HS-27A (cell line): ENCODE data around the gene STRA8.
"Not testable (repeated sequence)": the region's sequence is repeated elsewhere in the genome, so short reads cannot be mapped to it uniquely, and the experiment has no call there.

Source experiments
- DNase-seq: peaks from one replicate; pipeline ENCODE4 v3.0.0-alpha.2; 2012; ENCODE audit warnings: low read depth, missing footprints

Gene STRA8

DNA sequence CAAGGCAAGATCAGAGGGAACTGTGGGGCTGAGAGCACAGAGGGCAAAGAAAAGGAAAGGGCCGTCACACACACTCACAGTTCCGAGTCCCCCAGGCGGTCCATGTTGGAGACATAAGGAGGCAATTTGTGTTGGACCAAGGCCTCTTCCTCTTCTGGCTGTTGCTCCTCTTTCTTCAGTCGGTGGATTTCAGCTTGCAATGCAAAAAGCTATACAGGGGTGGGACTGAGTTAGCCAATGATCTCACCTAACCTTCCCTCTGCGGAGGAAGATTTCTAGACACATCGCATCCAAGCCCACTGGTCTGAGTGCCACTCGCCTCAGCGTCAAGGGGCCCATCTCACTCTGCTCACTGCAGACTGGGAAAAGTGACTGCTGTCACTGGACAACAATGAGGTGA is 27.8 kb upstream of the STRA8 start:
- DNase-seq = no peak

DNA sequence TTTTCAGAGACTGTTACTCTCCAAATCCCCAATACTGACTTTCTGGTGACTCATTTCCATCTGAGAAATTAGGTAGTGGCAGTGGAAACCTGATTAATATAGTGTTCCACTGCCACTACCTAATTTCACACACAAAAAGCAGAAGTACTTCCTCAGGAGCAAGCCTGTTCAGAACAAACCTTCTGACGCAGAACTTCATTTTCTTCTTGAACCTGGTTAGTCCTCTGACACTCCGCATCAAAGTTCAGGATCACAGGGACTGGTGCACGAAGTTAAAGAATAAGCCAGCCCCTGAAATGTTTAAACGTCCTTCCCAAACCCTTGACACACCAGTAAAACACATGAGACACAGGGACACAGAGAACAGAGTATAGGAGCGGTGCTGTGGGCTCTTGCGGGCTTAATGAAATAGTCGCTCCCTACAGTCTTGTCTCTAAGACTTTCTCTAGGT is 26.7 kb upstream of the STRA8 start:
- DNase-seq = no peak

DNA sequence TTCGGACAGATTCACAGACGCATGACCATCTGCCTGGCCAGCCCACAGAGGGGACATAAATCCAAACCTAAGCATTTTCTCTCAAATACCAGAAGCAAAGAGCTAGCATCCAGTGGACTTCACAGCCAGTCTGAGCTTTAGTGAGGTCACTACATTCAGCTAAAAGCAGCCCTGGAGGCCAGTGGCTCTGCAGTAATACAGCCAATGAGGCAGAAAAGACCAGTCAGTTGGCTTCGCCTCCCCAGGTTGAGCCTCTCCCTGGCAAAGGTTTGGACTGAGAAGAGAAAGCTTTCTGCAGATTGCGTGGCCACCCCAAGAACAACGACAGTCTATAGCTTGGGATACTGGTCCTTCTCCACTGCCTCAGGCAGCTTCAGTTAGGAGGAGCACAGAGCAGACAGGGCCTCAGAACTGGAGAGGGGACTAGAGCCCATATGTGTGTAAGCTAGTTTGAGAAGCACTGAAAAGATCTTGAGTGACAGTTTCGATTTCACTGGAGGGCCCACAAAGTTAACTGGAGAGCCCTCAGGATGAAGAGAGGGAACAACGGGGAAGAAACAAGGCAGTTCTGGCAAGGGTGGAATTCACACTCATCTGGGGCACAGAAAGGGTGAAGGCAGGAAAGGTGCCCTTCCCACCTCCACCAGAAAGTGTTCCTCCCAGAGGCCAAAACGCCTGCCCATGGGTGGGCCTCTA is 26.1 kb upstream of the STRA8 start:
- DNase-seq = no peak

DNA sequence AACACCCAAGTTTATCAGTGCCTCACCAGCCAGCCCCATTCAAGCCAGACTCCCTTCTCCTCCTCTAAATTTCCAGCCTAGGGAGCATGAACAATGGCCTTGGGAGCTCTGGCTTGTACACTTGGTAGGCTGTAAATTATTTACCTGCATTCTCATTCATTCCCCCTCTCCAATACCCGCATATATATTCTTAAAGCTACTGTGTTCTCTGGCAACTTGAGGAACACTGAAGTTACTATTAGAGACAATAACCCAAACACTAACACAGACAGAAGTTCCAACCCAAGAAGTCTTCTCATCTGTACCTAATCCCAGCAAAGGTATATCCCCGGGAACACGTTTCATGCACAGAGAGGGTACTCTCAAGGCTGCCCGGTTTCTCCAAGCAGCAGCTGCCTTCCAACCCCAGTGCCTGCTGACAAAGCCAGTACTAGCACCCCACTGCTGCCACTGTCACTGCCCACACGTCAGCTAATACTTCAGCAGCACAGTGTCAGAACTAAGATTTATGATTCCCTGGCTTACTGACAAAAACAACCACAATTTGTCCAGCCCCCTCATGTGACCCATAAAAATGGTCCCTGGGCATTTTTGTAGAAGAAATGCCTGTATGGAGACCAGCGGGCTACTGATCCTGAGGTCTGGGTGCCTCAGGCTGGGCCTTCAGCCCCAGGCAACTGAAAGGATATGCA is 25.4 kb upstream of the STRA8 start:
- no peak for DNase-seq

DNA sequence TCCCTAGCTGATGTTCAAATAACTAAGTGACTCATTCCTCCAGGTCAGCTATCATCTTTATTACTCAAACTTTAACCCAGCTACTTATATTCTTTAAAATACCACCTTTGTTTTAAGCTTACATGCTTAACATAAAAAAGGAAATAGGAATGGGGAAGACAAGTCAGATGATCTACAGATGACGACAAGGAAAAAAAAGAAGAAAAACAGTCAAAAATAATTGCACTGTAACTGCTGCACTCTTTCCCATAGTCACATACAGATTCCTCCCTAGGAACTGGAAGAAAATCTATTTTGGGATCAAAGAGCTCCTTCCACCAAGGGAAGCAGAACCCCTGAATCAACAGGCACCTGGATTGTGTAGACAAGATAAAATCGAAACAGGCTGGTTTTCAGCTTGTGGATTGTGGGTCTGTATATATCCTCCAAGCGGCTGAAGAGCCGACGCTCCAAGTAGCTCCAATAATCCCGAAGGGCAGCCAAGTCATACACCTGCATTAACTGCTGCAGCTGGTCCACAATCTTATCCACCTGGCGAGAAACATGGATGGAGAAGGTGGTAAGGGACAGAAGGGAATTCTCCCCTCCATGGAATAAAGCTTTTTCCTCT is 24.3 kb upstream of the STRA8 start:
- no peak for DNase-seq

DNA sequence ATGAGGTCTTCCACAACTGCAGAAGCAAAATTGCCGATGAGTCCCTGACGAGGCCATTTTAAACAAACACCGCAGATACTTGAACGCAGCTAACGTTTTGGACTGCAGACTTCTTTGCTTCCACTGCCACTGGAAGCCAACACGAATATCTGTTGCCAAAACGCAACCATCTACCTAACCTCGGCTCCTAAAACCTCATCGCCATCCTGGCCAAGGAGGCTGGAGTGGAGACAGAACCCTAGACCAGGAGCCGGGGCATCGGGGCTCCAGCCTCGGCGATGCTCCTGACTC is 22.8 kb upstream of the STRA8 start:
- no peak for DNase-seq

DNA sequence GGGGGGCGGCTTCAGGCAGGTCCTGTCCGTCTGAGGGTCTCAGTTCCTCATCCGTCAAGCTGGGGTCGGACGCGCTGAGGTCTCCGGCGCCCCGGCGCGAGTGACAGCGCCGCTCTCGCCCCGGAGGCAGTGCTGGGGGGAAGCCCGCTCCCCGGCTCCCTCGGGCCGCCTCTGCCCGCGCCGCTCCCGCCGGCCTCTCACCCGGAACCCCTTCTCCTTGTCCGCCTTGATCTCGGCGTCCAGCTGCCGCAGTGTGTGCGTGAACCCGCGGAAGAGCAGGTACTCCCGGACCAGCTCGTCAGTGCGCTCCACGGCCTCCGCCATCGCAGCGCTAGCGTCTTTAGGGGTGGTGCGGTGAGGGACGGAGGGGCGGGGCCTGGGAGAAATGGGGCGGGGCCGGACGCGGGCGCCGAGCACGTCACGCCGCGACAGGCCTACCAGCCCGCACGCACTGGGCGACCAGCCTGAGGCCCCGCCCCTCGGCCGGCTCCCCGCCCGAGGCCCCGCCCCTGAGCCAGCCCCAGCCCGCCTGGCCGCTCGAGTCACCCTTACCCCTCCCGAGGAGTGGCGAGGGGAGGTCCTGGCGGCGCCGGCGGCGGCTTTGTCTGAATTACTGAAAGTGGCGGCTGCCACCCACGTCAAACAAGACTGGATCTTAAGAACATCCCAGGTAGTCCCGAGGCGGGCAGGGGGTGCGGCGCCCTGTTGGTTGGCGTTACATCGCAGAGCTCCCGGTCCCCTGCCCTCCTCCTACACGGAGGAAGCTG is 22.3 kb upstream of the STRA8 start, which contains the start of gene WDR91:
TSS of gene WDR91 (minus strand) at position 348 of the 767 bp plus-strand sequence. CDS start at position 324, 24 bp downstream.
- DNase-seq = peak; percentile 31

DNA sequence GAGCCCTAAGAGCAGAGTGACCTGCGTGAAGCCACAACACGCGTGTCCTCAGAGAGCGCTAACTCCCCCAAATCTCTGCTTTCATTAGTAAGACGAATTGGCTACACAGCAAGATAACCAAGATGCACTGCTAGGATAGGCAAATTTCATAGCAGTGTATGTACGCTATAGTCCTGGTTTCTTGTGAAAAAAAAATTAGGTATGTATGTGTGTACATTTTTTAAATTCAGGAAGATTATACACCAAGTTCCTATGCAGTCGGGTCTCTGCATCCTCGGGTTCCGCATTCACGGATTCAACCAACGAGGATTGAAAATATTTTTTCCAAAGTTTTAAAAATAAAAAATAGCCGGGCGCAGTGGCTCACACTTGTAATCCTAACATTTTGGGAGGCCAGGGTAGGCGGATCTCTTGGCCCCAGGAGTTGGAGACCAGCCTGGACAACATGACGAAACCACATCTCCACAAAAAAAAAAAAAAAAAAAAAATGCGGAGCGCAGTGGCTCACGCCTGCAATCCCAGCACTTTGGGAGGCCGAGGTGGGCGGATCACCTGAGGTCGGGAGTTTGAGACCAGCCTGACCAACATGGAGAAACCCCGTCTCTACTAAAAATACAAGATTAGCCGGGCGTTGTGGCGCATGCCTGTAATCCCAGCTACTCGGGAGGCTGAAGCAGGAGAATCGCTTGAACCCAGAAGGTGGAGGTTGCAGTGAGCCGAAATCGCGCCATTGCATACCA is 21.5 kb upstream of the STRA8 start:
- DNase-seq = peak; percentile 15

DNA sequence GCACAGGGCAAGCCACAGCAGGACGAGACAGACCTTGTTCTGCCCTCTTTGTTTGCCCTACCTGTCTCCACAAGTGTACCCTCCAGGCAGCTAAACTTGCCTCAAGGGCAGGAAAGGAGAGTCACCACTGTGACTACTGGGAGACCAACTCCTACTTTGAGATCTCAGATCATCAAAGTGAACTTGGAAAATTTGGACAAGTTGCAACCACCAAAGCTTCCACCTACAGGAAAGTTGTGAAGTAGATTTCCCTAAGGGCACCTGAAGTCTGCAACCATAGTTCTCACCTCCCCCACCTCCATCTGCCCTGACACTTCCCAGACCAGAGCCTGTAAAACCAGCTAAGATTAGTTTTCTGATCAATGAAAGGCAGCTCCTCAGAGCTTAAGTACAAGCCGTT is 19.8 kb upstream of the STRA8 start:
- no peak for DNase-seq

DNA sequence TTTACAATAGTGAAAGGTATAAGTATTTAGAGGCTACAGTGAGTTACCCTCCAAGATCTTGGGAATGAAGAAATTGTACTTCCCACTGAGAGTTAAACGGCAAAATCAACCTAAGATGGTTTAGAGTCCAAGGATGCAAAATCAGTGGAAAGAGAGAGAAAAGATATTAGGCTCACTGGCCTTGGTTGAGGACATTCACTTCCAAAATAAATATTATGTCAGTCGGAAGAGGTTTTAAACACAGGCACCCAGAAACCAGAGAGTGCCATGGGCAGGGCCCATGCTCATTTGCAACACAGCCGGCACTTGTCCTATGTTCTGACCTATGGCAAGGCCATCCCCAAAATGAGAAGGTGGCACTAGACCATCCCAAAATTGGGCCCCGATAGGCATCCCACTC is 18.5 kb upstream of the STRA8 start:
- DNase-seq = no peak

DNA sequence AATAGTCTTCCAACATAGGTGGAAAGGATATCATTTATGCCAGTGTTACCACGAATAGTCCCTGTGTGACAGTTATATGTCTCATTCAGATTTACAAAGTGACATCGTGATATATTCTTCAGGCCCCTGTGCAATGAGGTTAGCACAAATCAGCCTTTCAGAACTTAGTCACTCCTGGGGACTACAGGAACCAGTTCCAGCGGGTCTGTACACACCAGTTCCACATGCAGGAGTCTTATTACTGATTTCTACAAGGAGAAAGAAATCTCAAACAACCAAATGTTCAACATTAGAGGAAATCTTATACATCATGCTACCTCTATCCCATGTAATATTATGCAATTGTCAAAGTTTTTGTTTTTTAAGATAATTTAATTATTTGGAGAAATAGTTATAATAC is 17.9 kb upstream of the STRA8 start:
- DNase-seq = no peak

DNA sequence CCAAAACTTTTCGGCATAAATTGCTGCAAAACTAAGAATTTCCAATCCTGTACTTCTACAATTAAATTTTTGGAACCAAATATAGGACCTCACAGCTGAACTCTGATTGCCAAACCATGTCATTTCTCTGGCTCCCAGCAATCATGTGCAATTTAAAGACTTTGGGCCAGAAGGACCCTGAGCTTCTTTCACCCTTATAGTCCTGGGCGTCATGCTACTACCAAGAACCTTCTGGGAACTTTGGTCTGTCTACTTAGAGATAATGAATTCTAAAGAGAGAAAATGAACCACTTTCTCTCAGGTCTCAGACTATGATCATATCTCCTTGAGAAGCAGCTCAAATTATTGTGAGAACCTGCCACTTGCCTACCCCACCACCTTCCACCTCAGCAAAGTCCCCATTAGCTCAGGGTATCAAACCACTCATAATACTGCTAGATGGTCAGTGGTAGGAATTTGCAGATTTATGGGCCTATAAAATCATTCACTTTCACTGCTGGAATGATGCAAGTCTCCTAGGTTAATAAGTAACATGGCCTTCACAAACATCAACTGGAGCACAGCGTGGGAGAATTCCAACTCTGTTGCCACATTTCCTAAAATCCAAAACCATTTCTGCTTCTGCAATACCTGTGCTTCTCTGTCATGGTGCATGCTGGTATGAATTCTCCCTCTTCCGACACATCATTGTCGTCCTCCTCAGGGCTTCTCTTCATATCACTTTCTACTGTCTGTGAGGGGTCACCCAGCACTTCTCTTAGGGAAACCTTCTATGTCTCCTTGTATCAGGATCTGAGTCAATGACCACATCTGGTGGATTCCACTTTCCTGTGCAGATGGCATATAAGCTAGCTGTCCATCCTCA is 15.8 kb upstream of the STRA8 start:
- no peak for DNase-seq

DNA sequence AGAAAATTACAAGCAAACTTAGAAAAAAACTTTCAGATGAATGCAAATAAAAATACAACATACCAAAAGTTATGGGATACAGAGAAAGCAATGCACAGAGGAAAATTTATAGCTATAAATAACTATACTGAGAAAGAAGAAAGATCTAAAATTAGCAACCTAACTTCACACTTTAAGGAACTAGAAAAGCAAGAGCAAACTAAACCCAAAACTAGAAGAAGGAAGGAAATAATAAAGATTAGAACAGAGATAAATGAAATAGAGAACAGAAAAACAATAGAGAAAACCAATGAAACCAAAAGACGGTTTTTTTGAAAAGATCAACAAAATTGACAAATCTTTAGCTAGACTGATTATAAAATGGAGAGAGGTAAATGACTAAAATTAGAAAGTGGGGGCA is 9.6 kb upstream of the STRA8 start:
- DNase-seq = no peak

DNA sequence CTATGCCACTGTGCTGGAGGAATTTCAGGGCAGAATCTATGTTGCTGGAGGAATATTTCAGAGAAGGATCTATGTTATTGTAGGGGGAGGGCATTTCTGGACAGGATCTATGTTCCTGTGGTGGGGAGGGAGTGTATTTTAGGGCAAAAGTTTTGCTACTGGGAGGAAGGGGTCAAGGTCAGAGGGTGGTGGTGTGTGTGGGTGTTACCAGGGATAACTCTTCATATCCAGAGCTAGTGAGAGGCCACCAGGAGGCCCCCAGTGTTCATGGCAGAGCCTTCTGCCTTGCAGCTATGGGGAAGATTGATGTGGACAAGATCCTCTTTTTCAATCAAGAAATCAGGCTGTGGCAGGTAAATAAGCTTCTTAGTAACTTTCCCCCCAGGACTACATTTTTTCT is 2.0 kb upstream of the STRA8 start:
- no peak for DNase-seq

DNA sequence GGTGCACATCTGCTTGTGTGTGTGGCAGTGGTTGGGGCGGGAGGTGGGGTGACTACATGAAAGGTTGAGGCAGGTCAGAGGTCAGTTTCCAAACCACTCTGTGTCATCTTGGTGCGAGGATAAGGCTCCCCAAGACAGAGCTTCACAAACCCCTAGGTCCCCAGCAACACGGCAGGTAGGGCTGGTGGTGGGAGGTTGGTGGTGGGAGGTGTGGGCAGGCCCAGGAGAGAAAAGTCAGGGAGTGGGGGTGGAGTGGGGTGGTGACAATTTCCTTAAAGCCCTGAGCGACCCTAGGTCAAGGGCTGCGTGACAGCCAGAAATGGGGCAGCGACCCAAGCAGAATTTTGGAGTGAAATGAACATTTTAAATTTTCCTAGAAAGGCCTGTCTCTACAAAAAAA is 1.6 kb upstream of the STRA8 start:
- no peak for DNase-seq

DNA sequence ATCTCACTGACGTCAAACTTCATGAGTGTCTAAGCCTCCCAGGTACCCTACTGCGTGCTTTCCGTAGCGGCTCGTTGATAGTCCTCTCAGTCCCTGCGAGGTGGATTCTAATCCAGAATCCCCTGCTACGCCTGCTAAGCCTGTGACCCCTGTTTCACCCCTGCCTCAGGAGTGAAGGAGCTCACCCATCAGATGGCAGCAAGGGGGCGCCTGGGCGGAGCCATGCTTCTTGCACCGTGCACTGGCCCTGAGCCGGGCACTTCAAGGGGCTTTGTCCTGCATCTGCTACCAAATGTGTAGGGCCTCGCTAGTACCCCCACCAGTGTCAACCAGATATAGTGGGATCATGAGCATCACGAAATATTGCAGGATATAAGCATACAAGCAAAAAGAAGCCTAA is 918 bp upstream of the STRA8 start:
- DNase-seq = no peak

DNA sequence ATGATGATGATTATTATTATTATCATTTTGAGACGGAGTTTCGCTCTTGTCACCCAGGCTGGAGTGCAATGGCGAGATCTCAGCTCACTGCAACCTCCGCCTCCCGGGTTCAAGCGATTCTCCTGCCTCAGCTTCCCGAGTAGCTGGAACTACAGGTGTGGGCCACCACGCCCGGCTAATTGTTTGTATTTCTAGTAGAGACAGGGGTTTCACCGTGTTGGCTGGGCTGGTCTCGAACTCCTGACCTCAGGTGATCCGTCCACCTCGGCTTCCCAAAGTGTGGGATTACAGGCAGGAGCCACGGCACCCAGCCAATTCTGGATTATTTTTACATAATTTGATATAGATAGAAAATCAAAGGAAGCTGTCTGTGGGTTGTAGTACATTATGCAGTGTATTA is 457 bp downstream of the STRA8 start:
- not testable (repeated sequence) for DNase-seq

DNA sequence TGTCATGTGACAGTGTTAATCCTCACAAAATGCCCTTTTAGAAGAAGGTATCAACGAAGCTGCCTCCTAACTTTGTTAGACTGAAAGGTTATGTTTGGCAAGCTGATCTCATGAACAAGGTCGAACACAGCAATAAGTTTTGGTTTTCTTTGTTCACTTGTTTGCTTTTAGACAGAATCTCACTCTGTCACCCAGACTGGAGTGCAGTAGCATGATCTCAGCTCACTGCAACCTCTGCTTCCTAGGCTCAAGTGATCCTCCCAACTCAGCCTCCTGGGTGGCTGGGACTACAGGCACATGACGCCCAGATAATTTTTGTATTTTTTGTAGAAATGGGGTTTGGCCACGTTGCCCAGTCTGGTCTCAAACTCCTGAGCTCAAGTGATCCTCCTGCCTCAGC is 1.1 kb downstream of the STRA8 start:
- no peak for DNase-seq

DNA sequence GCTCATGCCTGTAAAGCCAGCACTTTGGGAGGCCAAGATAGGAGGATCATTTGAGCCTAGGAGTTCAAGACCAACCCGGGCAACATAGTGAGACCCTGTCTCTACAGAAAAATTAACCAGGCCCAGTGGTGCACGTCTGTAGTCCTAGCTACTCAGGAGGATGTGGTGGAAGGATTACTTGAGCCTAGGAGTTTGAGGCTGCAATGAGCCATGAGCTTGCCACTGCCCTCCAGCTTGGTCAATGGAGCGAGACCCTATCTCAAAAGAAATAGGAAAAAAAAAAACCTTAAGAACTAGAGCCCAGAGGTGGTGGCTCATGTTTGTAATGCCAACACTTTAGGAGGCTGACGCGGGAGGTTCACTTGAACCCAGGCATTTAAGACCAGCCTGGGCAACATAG is 2.2 kb downstream of the STRA8 start:
- no peak for DNase-seq

DNA sequence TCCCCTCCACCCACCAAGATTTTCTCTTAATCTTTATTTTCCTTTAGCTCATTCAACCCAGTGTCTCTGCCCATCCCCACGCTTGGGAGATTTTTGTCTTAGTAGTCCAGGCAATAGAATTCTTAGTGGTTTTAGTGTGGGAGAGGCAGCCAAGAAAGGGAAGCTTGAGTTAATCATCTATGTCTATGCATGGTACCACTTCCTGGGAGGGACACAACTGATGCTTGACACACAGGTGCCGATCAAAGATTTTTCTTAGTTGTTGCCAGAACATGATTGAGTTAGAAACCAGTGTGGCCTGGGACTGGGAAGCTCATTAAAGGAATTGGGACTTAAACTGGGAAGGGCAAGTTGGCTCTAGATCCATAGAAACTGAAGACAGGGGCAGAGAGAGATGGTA is 3.1 kb downstream of the STRA8 start:
- no peak for DNase-seq

DNA sequence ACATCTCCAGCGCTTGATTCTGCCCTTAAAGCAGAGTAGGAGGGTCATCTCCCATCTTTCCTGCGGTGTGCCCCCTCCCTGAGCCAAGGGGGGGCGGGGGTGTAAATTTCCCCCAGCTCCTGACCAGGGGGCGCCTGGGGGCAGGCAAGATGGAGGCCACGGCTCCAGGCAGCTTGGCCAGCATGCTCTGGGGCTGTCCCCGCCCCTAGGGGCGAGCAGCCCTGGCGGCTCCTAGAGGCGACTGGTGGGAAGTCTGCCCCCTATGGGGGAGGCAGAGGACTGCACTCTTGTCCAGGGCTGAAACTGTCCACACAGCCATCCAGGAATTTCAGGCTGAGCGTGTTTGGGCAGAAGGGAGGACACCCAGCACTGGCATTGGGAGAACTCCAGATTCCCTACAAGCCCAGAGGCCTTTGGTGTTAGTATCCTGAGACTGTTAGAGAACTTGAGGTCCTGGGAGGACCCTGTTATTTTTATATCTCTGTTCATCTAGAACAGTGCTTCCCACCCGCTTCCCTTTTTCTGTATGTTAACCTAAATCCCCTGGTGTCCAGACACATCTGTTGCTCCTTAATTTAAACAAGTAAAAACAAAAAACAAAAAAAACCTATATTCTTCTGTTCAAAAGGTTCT is 4.6 kb downstream of the STRA8 start:
- no peak for DNase-seq
